Measurements from ENCODE around the gene SERPINA6.

GRCh38 chr14:94305620-94306019, 17.5 kb downstream of the SERPINA6 start:
- TF ChIP-seq CTCF (conservative IDR thresholded peaks at IDR 0.05; ENCODE audit: low read length) (no peak), EZH2phosphoT487 (IDR thresholded peaks at IDR 0.05; ENCODE audit: borderline replicate concordance) (no peak)
